HL-60 (cell line): ENCODE data around the gene KDM1B.

Source experiments
- CTCF ChIP-seq: IDR thresholded peaks from one replicate; pipeline ENCODE4 v1.5.1; 2011; ENCODE audit warnings: low read length, control low read depth, inconsistent platforms; ENCODE audit not compliant: insufficient read depth
- GABPA ChIP-seq: IDR thresholded peaks from 2 replicates; pipeline ENCODE4 v1.6.1; 2012; ENCODE audit warnings: low read depth
- POLR2AphosphoS5 ChIP-seq: IDR thresholded peaks from 2 replicates; pipeline ENCODE4 v1.6.1; 2012; ENCODE audit warnings: low read depth
- REST ChIP-seq: IDR thresholded peaks from 2 replicates; pipeline ENCODE4 v1.6.1; 2012; ENCODE audit warnings: low read depth; ENCODE audit not compliant: insufficient replicate concordance
- SPI1 ChIP-seq: IDR thresholded peaks from 2 replicates; pipeline ENCODE4 v1.6.1; 2012; ENCODE audit warnings: low read depth, mild to moderate bottlenecking, borderline replicate concordance

GRCh38 chr6:18165751-18166150, 10.5 kb downstream of the KDM1B start:
- TF ChIP-seq CTCF (no peak), GABPA (no peak), SPI1 (no peak), POLR2AphosphoS5 (no peak), REST (no peak)
